ENCODE results near the gene CAVIN2.

Gene CAVIN2

GRCh38 chr2:191821078-191821477 is 25.8 kb downstream of the CAVIN2 start:
- TF ChIP-seq EZH2phosphoT487 (IDR thresholded peaks at IDR 0.05; ENCODE audit: borderline replicate concordance, low read length) (no peak), CTCF (IDR thresholded peaks at IDR 0.05; ENCODE audit: low read depth, low read length, poor library complexity, severe bottlenecking) (no peak)
- no peaks in the 10 kb centered on the region for H4K20me1 ChIP-seq (ENCODE audit: control insufficient read depth, insufficient read depth, low read depth, low read length)
- no peak overlapping the region for H3K4me3 ChIP-seq (ENCODE audit: low read length)
- no peak overlapping the region for H3K27ac ChIP-seq (ENCODE audit: low read depth, low read length)
- no peaks in the 10 kb centered on the region for H3K79me2 ChIP-seq (ENCODE audit: control insufficient read depth, low read length)
- H3K9me3 ChIP-seq (ENCODE audit: control insufficient read depth, insufficient read depth, low read length), result no peaks in the 10 kb centered on the region
- H3K9me2 ChIP-seq (replicated peaks; ENCODE audit: control insufficient read depth, low read length), result no peaks in the 10 kb centered on the region
- no peaks in the 10 kb centered on the region for H3K4me1 ChIP-seq (ENCODE audit: control insufficient read depth, low read length)
- H3K36me3 ChIP-seq (ENCODE audit: control insufficient read depth, low read length), result no peaks in the 10 kb centered on the region
- H3K4me2 ChIP-seq (ENCODE audit: low read length), result no peak overlapping the region
- H3K27me3 ChIP-seq (ENCODE audit: control insufficient read depth, low read length), result peaks cover 13% of the 10 kb centered on the region
- H3F3A ChIP-seq (ENCODE audit: control insufficient read depth, insufficient read depth), result no peaks in the 10 kb centered on the region

- Histone ChIP-seq H3K9me3 (ENCODE audit: control insufficient read depth, insufficient read depth, low read length) (no peaks in the 10 kb centered on the region), H3K4me2 (ENCODE audit: low read length) (peak overlapping the region; percentile 21; the same call in 1 of the 2 replicates), H3K4me1 (ENCODE audit: control insufficient read depth, low read length) (no peaks in the 10 kb centered on the region), H3K27me3 (ENCODE audit: control insufficient read depth, low read length) (peaks cover 13% of the 10 kb centered on the region), H3K27ac (ENCODE audit: low read depth, low read length) (no peak overlapping the region), H3K36me3 (ENCODE audit: control insufficient read depth, low read length) (no peaks in the 10 kb centered on the region), H3K79me2 (ENCODE audit: control insufficient read depth, low read length) (no peaks in the 10 kb centered on the region), H3F3A (ENCODE audit: control insufficient read depth, insufficient read depth) (no peaks in the 10 kb centered on the region), H3K4me3 (ENCODE audit: low read length) (no peak overlapping the region), H3K9me2 (replicated peaks; ENCODE audit: control insufficient read depth, low read length) (no peaks in the 10 kb centered on the region), H4K20me1 (ENCODE audit: control insufficient read depth, insufficient read depth, low read depth, low read length) (no peaks in the 10 kb centered on the region)
- TF ChIP-seq EZH2phosphoT487 (IDR thresholded peaks at IDR 0.05; ENCODE audit: borderline replicate concordance, low read length), result no peak
- no peak for TF ChIP-seq CTCF (IDR thresholded peaks at IDR 0.05; ENCODE audit: low read depth, low read length, poor library complexity, severe bottlenecking)
These were observed 28.1 kb downstream of the CAVIN2 start for GRCh38 chr2:191818725-191819350.

- H4K20me1 ChIP-seq (ENCODE audit: control insufficient read depth, insufficient read depth, low read depth, low read length), result no peaks in the 10 kb centered on the region
- H3K9me2 ChIP-seq (replicated peaks; ENCODE audit: control insufficient read depth, low read length), result no peaks in the 10 kb centered on the region
- no peaks in the 10 kb centered on the region for H3K9me3 ChIP-seq (ENCODE audit: control insufficient read depth, insufficient read depth, low read length)
- H3K4me1 ChIP-seq (ENCODE audit: control insufficient read depth, low read length), result no peaks in the 10 kb centered on the region
- no peaks in the 10 kb centered on the region for H3F3A ChIP-seq (ENCODE audit: control insufficient read depth, insufficient read depth)
- no peak overlapping the region for H3K4me3 ChIP-seq (ENCODE audit: low read length)
- TF ChIP-seq EZH2phosphoT487 (IDR thresholded peaks at IDR 0.05; ENCODE audit: borderline replicate concordance, low read length) (no peak), CTCF (IDR thresholded peaks at IDR 0.05; ENCODE audit: low read depth, low read length, poor library complexity, severe bottlenecking) (no peak)
- no peak overlapping the region for H3K4me2 ChIP-seq (ENCODE audit: low read length)
- H3K27me3 ChIP-seq (ENCODE audit: control insufficient read depth, low read length), result peaks cover 13% of the 10 kb centered on the region
- no peaks in the 10 kb centered on the region for H3K79me2 ChIP-seq (ENCODE audit: control insufficient read depth, low read length)
- no peaks in the 10 kb centered on the region for H3K36me3 ChIP-seq (ENCODE audit: control insufficient read depth, low read length)
- H3K27ac ChIP-seq (ENCODE audit: low read depth, low read length), result no peak overlapping the region
These were observed 28.8 kb downstream of the CAVIN2 start for GRCh38 chr2:191818133-191818532.
